Testis (tissue), 3 donors: ENCODE data around the gene MALAT1. TPM values are rescaled to one million over a fixed set of nuclear protein-coding genes. Genes with fewer than 3 reads are reported as not detected.

Experiments used
- DNase-seq: peaks from one replicate; pipeline ENCODE4 v3.0.0-alpha.2; 2019
- H3K27ac ChIP-seq, 2 donors: fragments of 200-600 bp; sonication (generic); one replicate each; pipeline ENCODE4 v1.5.1; 2019
- H3K27me3 ChIP-seq: fragments of 200-600 bp; sonication (generic); one replicate; pipeline ENCODE4 v1.5.1; 2019
- H3K36me3 ChIP-seq: fragments of 200-600 bp; sonication (generic); one replicate; pipeline ENCODE4 v1.5.1; 2017; ENCODE audit warnings: low read depth; ENCODE audit errors: missing control alignments
- H3K4me1 ChIP-seq: fragments of 200-600 bp; sonication (generic); one replicate; pipeline ENCODE4 v1.5.1; 2019
- H3K4me3 ChIP-seq, 2 donors: fragments of 200-600 bp; sonication (generic); one replicate each; pipeline ENCODE4 v1.5.1; 2017 to 2019
- H3K9me3 ChIP-seq: fragments of 200-600 bp; sonication (generic); one replicate; pipeline ENCODE4 v1.5.1; 2017
- CTCF ChIP-seq, 3 experiments: fragments of 450-650 bp in 2 of 3; fragments of 200-600 bp in 1 of 3; sonication (generic) in 1 of 3; IDR thresholded peaks; one replicate each; pipeline ENCODE4 v1.5.1; 2016 to 2019; ENCODE audit warnings: antibody characterized with exemption in 3 of 3, mild to moderate bottlenecking in 2 of 3, moderate library complexity in 1 of 3
- POLR2A ChIP-seq: fragments of 450-650 bp; IDR thresholded peaks from one replicate; pipeline ENCODE4 v1.6.1; 2017; ENCODE audit warnings: antibody characterized with exemption, mild to moderate bottlenecking, moderate library complexity
- WGBS, 2 donors: methylation state at CpG; one replicate each; pipeline ENCODE4 v1.1.5; 2018; 5-methylcytosine and 5-hydroxymethylcytosine counted together
- intact Hi-C: fragments of 100-400 bp; cut with DNase I; formaldehyde crosslinking; loops from one replicate; pipeline ENCODE4 v1.15.1; 2023; ENCODE audit warnings: low total_unique reads
- polyA plus RNA-seq: library from polyadenylated mRNA; stranded (reverse); fragments of 350-450 nt; fragmentation: Illumina TruSeq; extraction: RNeasy Lipid Tissue Mini Kit (QIAGEN cat#74804); gene quantifications from one replicate; pipeline ENCODE4 v1.2.3, GENCODE V29; 2014; ENCODE audit warnings: low read depth, low replicate concordance; ENCODE audit not compliant: insufficient read depth
- total RNA-seq, 2 donors: library from RNA; depleted of rRNA; stranded (reverse); fragments of >200 nt; gene quantifications; one replicate each; pipeline ENCODE4 v1.2.3, GENCODE V29; 2016

Gene MALAT1
- total and polyA plus RNA-seq, 3 donors from 2014 or later, result 26.7 to 9,314 (median 8,109) TPM

GRCh38 chr11:65502274-65502554, 3.4 kb downstream of the MALAT1 start:
- Histone ChIP-seq H3K4me1 (peaks cover 20% of the 10 kb centered on the region), H3K36me3 (no peaks in the 10 kb centered on the region), H3K27me3 (no peaks in the 10 kb centered on the region), H3K4me3 (peak overlapping the region; percentile 90 to 94), H3K9me3 (no peaks in the 10 kb centered on the region), H3K27ac (peak overlapping the region; percentile 92 to 96)
- TF ChIP-seq CTCF (IDR thresholded peaks at IDR 0.05) (no peak), POLR2A (no peak)
- intact Hi-C loops, result no loop called here
- DNase-seq, result no peak

DNA sequence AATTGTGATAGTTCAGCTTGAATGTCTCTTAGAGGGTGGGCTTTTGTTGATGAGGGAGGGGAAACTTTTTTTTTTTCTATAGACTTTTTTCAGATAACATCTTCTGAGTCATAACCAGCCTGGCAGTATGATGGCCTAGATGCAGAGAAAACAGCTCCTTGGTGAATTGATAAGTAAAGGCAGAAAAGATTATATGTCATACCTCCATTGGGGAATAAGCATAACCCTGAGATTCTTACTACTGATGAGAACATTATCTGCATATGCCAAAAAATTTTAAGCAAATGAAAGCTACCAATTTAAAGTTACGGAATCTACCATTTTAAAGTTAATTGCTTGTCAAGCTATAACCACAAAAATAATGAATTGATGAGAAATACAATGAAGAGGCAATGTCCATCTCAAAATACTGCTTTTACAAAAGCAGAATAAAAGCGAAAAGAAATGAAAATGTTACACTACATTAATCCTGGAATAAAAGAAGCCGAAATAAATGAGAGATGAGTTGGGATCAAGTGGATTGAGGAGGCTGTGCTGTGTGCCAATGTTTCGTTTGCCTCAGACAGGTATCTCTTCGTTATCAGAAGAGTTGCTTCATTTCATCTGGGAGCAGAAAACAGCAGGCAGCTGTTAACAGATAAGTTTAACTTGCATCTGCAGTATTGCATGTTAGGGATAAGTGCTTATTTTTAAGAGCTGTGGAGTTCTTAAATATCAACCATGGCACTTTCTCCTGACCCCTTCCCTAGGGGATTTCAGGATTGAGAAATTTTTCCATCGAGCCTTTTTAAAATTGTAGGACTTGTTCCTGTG, 3.9 kb downstream of the MALAT1 start:
- Histone ChIP-seq H3K36me3 (no peaks in the 10 kb centered on the region), H3K4me3 (peak overlapping the region; percentile 90 to 94), H3K9me3 (no peaks in the 10 kb centered on the region), H3K27me3 (no peaks in the 10 kb centered on the region), H3K4me1 (peaks cover 20% of the 10 kb centered on the region), H3K27ac (peak overlapping the region; percentile 92 to 96)
- TF ChIP-seq CTCF (IDR thresholded peaks at IDR 0.05), result no peak
- TF ChIP-seq POLR2A, result no peak
- 10 to 14% methylated on average over 6 of the region's 6 CpGs for WGBS, 2 donors
- intact Hi-C loops, result no loop called here
- no peak for DNase-seq

DNA sequence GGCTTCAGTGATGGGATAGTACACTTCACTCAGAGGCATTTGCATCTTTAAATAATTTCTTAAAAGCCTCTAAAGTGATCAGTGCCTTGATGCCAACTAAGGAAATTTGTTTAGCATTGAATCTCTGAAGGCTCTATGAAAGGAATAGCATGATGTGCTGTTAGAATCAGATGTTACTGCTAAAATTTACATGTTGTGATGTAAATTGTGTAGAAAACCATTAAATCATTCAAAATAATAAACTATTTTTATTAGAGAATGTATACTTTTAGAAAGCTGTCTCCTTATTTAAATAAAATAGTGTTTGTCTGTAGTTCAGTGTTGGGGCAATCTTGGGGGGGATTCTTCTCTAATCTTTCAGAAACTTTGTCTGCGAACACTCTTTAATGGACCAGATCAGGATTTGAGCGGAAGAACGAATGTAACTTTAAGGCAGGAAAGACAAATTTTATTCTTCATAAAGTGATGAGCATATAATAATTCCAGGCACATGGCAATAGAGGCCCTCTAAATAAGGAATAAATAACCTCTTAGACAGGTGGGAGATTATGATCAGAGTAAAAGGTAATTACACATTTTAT, 4.6 kb downstream of the MALAT1 start:
- 18 to 31% methylated on average over 3 of the region's 3 CpGs for WGBS, 2 donors
- intact Hi-C loops, result no loop called here

DNA sequence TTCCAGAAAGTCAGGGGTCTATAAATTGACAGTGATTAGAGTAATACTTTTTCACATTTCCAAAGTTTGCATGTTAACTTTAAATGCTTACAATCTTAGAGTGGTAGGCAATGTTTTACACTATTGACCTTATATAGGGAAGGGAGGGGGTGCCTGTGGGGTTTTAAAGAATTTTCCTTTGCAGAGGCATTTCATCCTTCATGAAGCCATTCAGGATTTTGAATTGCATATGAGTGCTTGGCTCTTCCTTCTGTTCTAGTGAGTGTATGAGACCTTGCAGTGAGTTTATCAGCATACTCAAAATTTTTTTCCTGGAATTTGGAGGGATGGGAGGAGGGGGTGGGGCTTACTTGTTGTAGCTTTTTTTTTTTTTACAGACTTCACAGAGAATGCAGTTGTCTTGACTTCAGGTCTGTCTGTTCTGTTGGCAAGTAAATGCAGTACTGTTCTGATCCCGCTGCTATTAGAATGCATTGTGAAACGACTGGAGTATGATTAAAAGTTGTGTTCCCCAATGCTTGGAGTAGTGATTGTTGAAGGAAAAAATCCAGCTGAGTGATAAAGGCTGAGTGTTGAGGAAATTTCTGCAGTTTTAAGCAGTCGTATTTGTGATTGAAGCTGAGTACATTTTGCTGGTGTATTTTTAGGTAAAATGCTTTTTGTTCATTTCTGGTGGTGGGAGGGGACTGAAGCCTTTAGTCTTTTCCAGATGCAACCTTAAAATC, 5.3 kb downstream of the MALAT1 start:
- 5 to 13% methylated on average over 3 of the region's 3 CpGs for WGBS, 2 donors

More for the DNA sequence above, 4.6 kb downstream of the MALAT1 start:
- H3K27ac ChIP-seq, result peak overlapping the region; percentile 92 to 96
- no peaks in the 10 kb centered on the region for H3K36me3 ChIP-seq
- TF ChIP-seq POLR2A, result no peak
- no peak for TF ChIP-seq CTCF (IDR thresholded peaks at IDR 0.05)
- no peaks in the 10 kb centered on the region for H3K9me3 ChIP-seq
- no peaks in the 10 kb centered on the region for H3K27me3 ChIP-seq
- no peak for DNase-seq
- peaks cover 20% of the 10 kb centered on the region for H3K4me1 ChIP-seq
- peak overlapping the region; percentile 90 to 94 for H3K4me3 ChIP-seq

More for the DNA sequence above, 5.3 kb downstream of the MALAT1 start:
- Histone ChIP-seq H3K27ac (peak overlapping the region; percentile 92 to 96), H3K9me3 (no peaks in the 10 kb centered on the region), H3K4me1 (peaks cover 20% of the 10 kb centered on the region), H3K27me3 (no peaks in the 10 kb centered on the region), H3K36me3 (no peaks in the 10 kb centered on the region), H3K4me3 (peak overlapping the region; percentile 90 to 94)
- DNase-seq, result no peak
- intact Hi-C loops, result no loop called here
- TF ChIP-seq POLR2A (no peak), CTCF (IDR thresholded peaks at IDR 0.05) (no peak)
